HCT116 (cell line): ENCODE measurements around the gene MICOS13. TPM values are rescaled to one million over a fixed set of nuclear protein-coding genes. Genes with fewer than 3 reads are reported as not detected.

Source experiments
- ATAC-seq: fragments of 200-7000 bp; cut with Tn5 transposase; 2 replicates; pipeline ENCODE4 v1.9.1; 2020; ENCODE audit warnings: mild to moderate bottlenecking, moderate library complexity
- BruUV-seq: library from RNA; stranded (reverse); fragments of 400-500 nt; replicated peaks from 2 replicates; lab custom pipeline; 2021; lab: Mats Ljungman, UMichigan
- CTCF ChIA-PET: fragments of 300-600 bp; sonication (Branson Sonifier 250); formaldehyde crosslinking; loops from one replicate; lab custom pipeline; 2021; ENCODE audit warnings: antibody characterized with exemption; lab: Charles Lee
- POLR2A ChIA-PET: fragments of 300-600, 350-600 bp; sonication (Branson Sonifier 250); formaldehyde crosslinking; loops from one replicate; lab custom pipeline; 2021; ENCODE audit warnings: antibody characterized with exemption; lab: Charles Lee
- RAD21 ChIA-PET, 2 experiments: fragments of 300-600 bp; sonication (Branson Sonifier 250); formaldehyde crosslinking; loops; one replicate each; lab custom pipeline; 2023; ENCODE audit warnings: low total read pairs in 2 of 2; ENCODE audit not compliant: uncharacterized antibody in 2 of 2, unreplicated experiment in 2 of 2, low non-redundant PET in 1 of 2; lab: Charles Lee
- DNase-seq: peaks from one replicate; pipeline ENCODE4 v3.0.0-alpha.2; 2010; ENCODE audit warnings: low read depth, low spot score
- H2AFZ ChIP-seq: fragments of 200-600 bp; shearing (Covaris generic), sonication (generic); 2 replicates; pipeline ENCODE4 v1.6.1; 2017; ENCODE audit warnings: low read depth, mixed run types, mixed read lengths, antibody characterized with exemption, low read length; ENCODE audit not compliant: poor library complexity, severe bottlenecking
- H3K27ac ChIP-seq: 2 replicates; pipeline ENCODE4 v1.5.1; 2012; ENCODE audit warnings: low read depth, low read length
- H3K27me3 ChIP-seq: fragments of 200-600 bp; sonication (generic); 2 replicates; pipeline ENCODE4 v1.6.1; 2016; ENCODE audit warnings: mixed run types, low read length, mixed read lengths; ENCODE audit not compliant: insufficient read depth
- H3K36me3 ChIP-seq, 2 experiments: fragments of 200-500 bp in 1 of 2; fragments of 200-600 bp in 1 of 2; sonication (Bioruptor generic) in 1 of 2; sonication (generic) in 1 of 2; 2 replicates each; pipeline versions ENCODE4 v1.5.1 to v1.6.1; 2014 to 2016; ENCODE audit warnings: low read length in 2 of 2, inconsistent platforms in 1 of 2, mixed read lengths in 1 of 2, mixed run types in 1 of 2; ENCODE audit not compliant: insufficient read depth in 2 of 2, control insufficient read depth in 1 of 2
- H3K4me1 ChIP-seq, 2 experiments: fragments of 200-600 bp in 1 of 2; sonication (generic) in 1 of 2; 2 replicates each; pipeline versions ENCODE4 v1.5.1 to v1.6.1; 2012 to 2017; ENCODE audit warnings: low read length in 2 of 2, inconsistent platforms in 1 of 2, mild to moderate bottlenecking in 1 of 2, mixed read lengths in 1 of 2, mixed run types in 1 of 2, moderate library complexity in 1 of 2; ENCODE audit not compliant: insufficient read depth in 2 of 2, control insufficient read depth in 1 of 2
- H3K4me2 ChIP-seq: fragments of 200-600 bp; sonication (generic); 2 replicates; pipeline ENCODE4 v1.6.1; 2017; ENCODE audit warnings: mixed run types, low read length, mixed read lengths
- H3K4me3 ChIP-seq, 2 experiments: fragments of 200-600 bp in 1 of 2; sonication (generic) in 1 of 2; replicated peaks in 1 of 2; 2 replicates each; pipeline ENCODE4 v1.5.1; 2011 to 2016; ENCODE audit warnings: low read length in 2 of 2, control low read depth in 1 of 2, low read depth in 1 of 2, mild to moderate bottlenecking in 1 of 2, mixed read lengths in 1 of 2, mixed run types in 1 of 2
- H3K79me2 ChIP-seq: fragments of 200-600 bp; sonication (generic); 2 replicates; pipeline ENCODE4 v1.6.1; 2017; ENCODE audit warnings: mild to moderate bottlenecking, mixed run types, low read length, moderate library complexity, mixed read lengths; ENCODE audit not compliant: insufficient read depth
- H3K9ac ChIP-seq: fragments of 200-600 bp; sonication (generic); 2 replicates; pipeline ENCODE4 v1.6.1; 2016; ENCODE audit warnings: low read length, mixed read lengths
- H3K9me2 ChIP-seq: fragments of 200-600 bp; sonication (generic), shearing (Covaris generic); 2 replicates; pipeline ENCODE4 v1.6.1; 2017; ENCODE audit warnings: mixed run types, mild to moderate bottlenecking, moderate library complexity; ENCODE audit not compliant: insufficient read depth
- H3K9me3 ChIP-seq, 2 experiments: fragments of 200-500 bp in 1 of 2; fragments of 200-600 bp in 1 of 2; sonication (Bioruptor generic) in 1 of 2; sonication (generic) in 1 of 2; 2 replicates each; pipeline ENCODE4 v1.6.1; 2014 to 2017; ENCODE audit warnings: low read length in 2 of 2, mixed read lengths in 2 of 2, inconsistent platforms in 1 of 2, low read depth in 1 of 2, mild to moderate bottlenecking in 1 of 2, mixed run types in 1 of 2, moderate library complexity in 1 of 2; ENCODE audit not compliant: control insufficient read depth in 1 of 2, insufficient read depth in 1 of 2
- H4K20me1 ChIP-seq: fragments of 200-600 bp; sonication (generic), shearing (Covaris generic); 2 replicates; pipeline ENCODE4 v1.6.1; 2017; ENCODE audit warnings: mixed run types, mild to moderate bottlenecking, moderate library complexity; ENCODE audit not compliant: insufficient read depth
- ATF3 ChIP-seq: IDR thresholded peaks from 2 replicates; pipeline ENCODE4 v1.6.1; 2012
- EZH2 ChIP-seq: fragments of 200-600 bp; sonication (generic); IDR thresholded peaks from 2 replicates; pipeline ENCODE4 v1.6.1; 2017; ENCODE audit warnings: antibody characterized with exemption, mixed run types
- POLR2AphosphoS5 ChIP-seq: IDR thresholded peaks from 2 replicates; pipeline ENCODE4 v1.6.1; 2011; ENCODE audit warnings: mild to moderate bottlenecking, low read depth, low read length, moderate library complexity
- REST ChIP-seq: IDR thresholded peaks from 2 replicates; pipeline ENCODE4 v1.6.1; 2012; ENCODE audit warnings: low read depth
- SIN3A ChIP-seq: IDR thresholded peaks from 2 replicates; pipeline ENCODE4 v1.6.1; 2012; ENCODE audit warnings: low read depth
- SP1 ChIP-seq: IDR thresholded peaks from 2 replicates; pipeline ENCODE4 v1.6.1; 2012; ENCODE audit warnings: low read depth
- SRF ChIP-seq: IDR thresholded peaks from 2 replicates; pipeline ENCODE4 v1.6.1; 2012; ENCODE audit warnings: low read depth
- TCF7L2 ChIP-seq: IDR thresholded peaks from 2 replicates; pipeline ENCODE4 v1.7.0; 2011; ENCODE audit warnings: borderline replicate concordance, inconsistent platforms; ENCODE audit not compliant: insufficient read depth, insufficient read length; ENCODE audit errors: extremely low read depth
- YY1 ChIP-seq: IDR thresholded peaks from 2 replicates; pipeline ENCODE4 v1.6.1; 2011; ENCODE audit warnings: low read length, low read depth, moderate library complexity, mild to moderate bottlenecking; ENCODE audit not compliant: insufficient replicate concordance; ENCODE audit errors: extremely low read depth
- ZBTB33 ChIP-seq: IDR thresholded peaks from 2 replicates; pipeline ENCODE4 v1.6.1; 2011; ENCODE audit warnings: mild to moderate bottlenecking, low read length, moderate library complexity; ENCODE audit not compliant: insufficient replicate concordance; ENCODE audit errors: extremely low read depth
- ZFX ChIP-seq: fragments of 450-650 bp; IDR thresholded peaks from 2 replicates; pipeline ENCODE4 v1.6.1; 2017
- intact Hi-C: fragments of 100-400 bp; cut with micrococcal nuclease; formaldehyde crosslinking; loops from 2 replicates; pipeline ENCODE4 v1.10.0; 2022
- total RNA-seq: library from RNA; stranded (reverse); gene quantifications from one replicate; pipeline ENCODE4 v1.2.1, GENCODE V29; 2021; ENCODE audit not compliant: unreplicated experiment

MICOS13 gene
- total RNA-seq, 1 experiment from 2014 or later, result 61.6 TPM

GRCh38 chr19:5681391-5682106, 1.2 kb upstream of the MICOS13 start:
- Histone ChIP-seq H3K4me2 (peak overlapping the region; percentile 95), H3K9me3 (no peaks in the 10 kb centered on the region), H2AFZ (no peak overlapping the region), H3K36me3 (no peaks in the 10 kb centered on the region), H3K4me1 (peaks cover 9 to 24% of the 10 kb centered on the region in 2 experiments; a peak in 3 of 4 replicates), H3K9ac (no peak overlapping the region), H3K9me2 (no peaks in the 10 kb centered on the region), H3K4me3 (peak overlapping the region in 1 of 2 experiments; percentile 99; a peak in 2 of 4 replicates), H3K79me2 (peaks cover 12% of the 10 kb centered on the region), H3K27me3 (no peaks in the 10 kb centered on the region), H4K20me1 (no peaks in the 10 kb centered on the region), H3K27ac (peak overlapping the region; percentile 69; the same call in 1 of the 2 replicates)
- ChIA-PET POLR2A (interaction anchor here (0.6 kb wide), 1 partner anchor 8 kb away, joined by 3 read pairs; the partner anchor contains the start of gene RPL36), CTCF (no interaction called here), RAD21 (no interaction called here)
- DNase-seq, result no peak
- no peak for TF ChIP-seq SIN3A
- no peak for TF ChIP-seq REST
- TF ChIP-seq TCF7L2, result no peak
- TF ChIP-seq YY1, result no peak
- TF ChIP-seq EZH2, result no peak
- no peak for TF ChIP-seq POLR2AphosphoS5
- TF ChIP-seq ZFX, result no peak
- no peak for TF ChIP-seq ATF3
- TF ChIP-seq ZBTB33, result no peak
- TF ChIP-seq SRF, result no peak
- no peak for TF ChIP-seq SP1
- intact Hi-C loops, result loop anchor here (2.0 kb wide), 1 partner anchor 109 kb away; the partner anchor contains the start of gene DUS3L
- BruUV-seq, result no TSS peak
- ATAC-seq, result no peak
